ENCODE data around the gene PPM1L. TPM values are rescaled to one million over a fixed set of nuclear protein-coding genes. Genes with fewer than 3 reads are reported as not detected.

The PPM1L gene
- total RNA-seq, 1 experiment from 2014 or later = 10.6 TPM

GRCh38 chr3:160953686-160954085 is 197.7 kb downstream of the PPM1L start:
- no peak overlapping the region for H3K4me3 ChIP-seq (ENCODE audit: low read depth, low read length, poor library complexity, severe bottlenecking)
- ChIA-PET CTCF (no interaction called here), POLR2A (ENCODE audit: low non-redundant PET) (no interaction called here)
- H3K4me1 ChIP-seq (ENCODE audit: insufficient read depth, low read length, poor library complexity, severe bottlenecking) = no peaks in the 10 kb centered on the region
- no peak overlapping the region for H3K27ac ChIP-seq (ENCODE audit: low read depth, low read length, poor library complexity, severe bottlenecking)
- no peaks in the 10 kb centered on the region for H3K27me3 ChIP-seq (replicated peaks; ENCODE audit: insufficient read depth, low read depth, low read length, poor library complexity)
- TF ChIP-seq EZH2 (IDR thresholded peaks at IDR 0.05; ENCODE audit: borderline replicate concordance, low read depth, low read length, poor library complexity, severe bottlenecking) (no peak), CTCF (conservative IDR thresholded peaks at IDR 0.05; ENCODE audit: low read depth, low read length) (no peak)
- H3K36me3 ChIP-seq (ENCODE audit: insufficient read depth, low read length, poor library complexity, severe bottlenecking) = no peaks in the 10 kb centered on the region
- no TSS peak for BruUV-seq (replicated peaks)
- DNase-seq (ENCODE audit: low spot score) = no peak
- intact Hi-C loops (cut with micrococcal nuclease; ENCODE audit: unreplicated experiment) = no loop called here
- no peaks in the 10 kb centered on the region for H3K9me3 ChIP-seq (ENCODE audit: low read depth, low read length, poor library complexity, severe bottlenecking)

DNA sequence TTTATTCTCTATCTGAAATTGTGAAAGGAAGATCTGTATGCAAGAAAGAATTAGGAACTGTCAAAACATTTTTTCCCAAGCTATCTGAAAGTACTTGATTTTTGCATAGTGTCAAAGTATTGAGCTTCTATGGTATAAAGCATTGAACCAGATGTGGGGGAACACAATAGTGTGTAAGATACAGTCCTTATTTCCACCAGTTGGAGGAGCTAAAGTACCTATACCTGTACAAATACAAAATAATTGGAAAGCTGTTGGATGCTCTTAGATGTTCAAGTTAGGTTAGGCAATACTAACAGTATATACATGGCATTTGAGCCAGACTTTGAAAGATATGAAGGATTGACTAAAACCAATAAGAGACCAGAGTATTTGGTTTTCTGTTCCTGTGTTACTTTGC is 200.8 kb downstream of the PPM1L start:
- intact Hi-C loops (cut with micrococcal nuclease; ENCODE audit: unreplicated experiment) = no loop called here
- TF ChIP-seq EZH2 (IDR thresholded peaks at IDR 0.05; ENCODE audit: borderline replicate concordance, low read depth, low read length, poor library complexity, severe bottlenecking) = no peak
- peak; percentile 28; the same call in 1 of the 2 replicates for TF ChIP-seq CTCF (conservative IDR thresholded peaks at IDR 0.05; ENCODE audit: low read depth, low read length)
- Histone ChIP-seq H3K9me3 (ENCODE audit: low read depth, low read length, poor library complexity, severe bottlenecking) (no peaks in the 10 kb centered on the region), H3K4me3 (ENCODE audit: low read depth, low read length, poor library complexity, severe bottlenecking) (no peak overlapping the region), H3K36me3 (ENCODE audit: insufficient read depth, low read length, poor library complexity, severe bottlenecking) (no peaks in the 10 kb centered on the region), H3K4me1 (ENCODE audit: insufficient read depth, low read length, poor library complexity, severe bottlenecking) (no peaks in the 10 kb centered on the region), H3K27me3 (replicated peaks; ENCODE audit: insufficient read depth, low read depth, low read length, poor library complexity) (no peaks in the 10 kb centered on the region), H3K27ac (ENCODE audit: low read depth, low read length, poor library complexity, severe bottlenecking) (no peak overlapping the region)
- POLR2A ChIA-PET (ENCODE audit: low non-redundant PET) = no interaction called here
- no TSS peak for BruUV-seq (replicated peaks)
- CTCF ChIA-PET = no interaction called here
- peak; percentile 9 for DNase-seq (ENCODE audit: low spot score)

DNA sequence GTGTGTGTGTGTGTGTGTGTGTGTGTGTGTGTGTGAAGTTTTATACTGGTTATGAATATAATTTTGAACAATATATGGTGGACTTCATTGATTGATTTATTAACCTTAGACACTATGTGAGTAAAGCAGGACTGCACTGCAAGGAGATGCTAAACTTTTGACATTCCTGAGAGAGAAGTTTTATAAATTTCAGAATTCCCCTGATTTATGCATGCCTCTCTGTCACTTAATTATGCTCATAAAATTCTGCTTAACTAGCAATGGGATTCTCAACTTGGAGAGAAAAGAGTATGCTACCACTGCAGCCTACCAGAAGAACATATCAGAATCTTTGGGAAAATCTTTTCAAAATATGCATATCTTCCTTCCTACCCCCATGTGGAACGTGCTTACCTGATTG is 204.5 kb downstream of the PPM1L start:
- Histone ChIP-seq H3K4me3 (ENCODE audit: low read depth, low read length, poor library complexity, severe bottlenecking) (no peak overlapping the region), H3K27ac (ENCODE audit: low read depth, low read length, poor library complexity, severe bottlenecking) (no peak overlapping the region), H3K27me3 (replicated peaks; ENCODE audit: insufficient read depth, low read depth, low read length, poor library complexity) (no peaks in the 10 kb centered on the region), H3K4me1 (ENCODE audit: insufficient read depth, low read length, poor library complexity, severe bottlenecking) (no peaks in the 10 kb centered on the region), H3K9me3 (ENCODE audit: low read depth, low read length, poor library complexity, severe bottlenecking) (no peaks in the 10 kb centered on the region), H3K36me3 (ENCODE audit: insufficient read depth, low read length, poor library complexity, severe bottlenecking) (no peaks in the 10 kb centered on the region)
- POLR2A ChIA-PET (ENCODE audit: low non-redundant PET) = no interaction called here
- DNase-seq (ENCODE audit: low spot score) = no peak
- intact Hi-C loops (cut with micrococcal nuclease; ENCODE audit: unreplicated experiment) = no loop called here
- TF ChIP-seq CTCF (conservative IDR thresholded peaks at IDR 0.05; ENCODE audit: low read depth, low read length) (no peak), EZH2 (IDR thresholded peaks at IDR 0.05; ENCODE audit: borderline replicate concordance, low read depth, low read length, poor library complexity, severe bottlenecking) (no peak)
- BruUV-seq (replicated peaks) = no TSS peak
- CTCF ChIA-PET = no interaction called here
